DMS53 treated with DMSO at 0.1 percent for 48 hours (cell line): Measurements from ENCODE around the gene CNST.
A peak's percentile ranks its signal among the peaks of the same experiment; 100 is the strongest.
"Not testable (repeated sequence)": the region's sequence is repeated elsewhere in the genome, so short reads cannot be mapped to it uniquely, and the experiment has no call there.

Experiments
- DNase-seq: peaks from one replicate; lab custom pipeline; 2025; ENCODE audit not compliant: unreplicated experiment; lab: John Stamatoyannopoulos, UW

Gene CNST

DNA sequence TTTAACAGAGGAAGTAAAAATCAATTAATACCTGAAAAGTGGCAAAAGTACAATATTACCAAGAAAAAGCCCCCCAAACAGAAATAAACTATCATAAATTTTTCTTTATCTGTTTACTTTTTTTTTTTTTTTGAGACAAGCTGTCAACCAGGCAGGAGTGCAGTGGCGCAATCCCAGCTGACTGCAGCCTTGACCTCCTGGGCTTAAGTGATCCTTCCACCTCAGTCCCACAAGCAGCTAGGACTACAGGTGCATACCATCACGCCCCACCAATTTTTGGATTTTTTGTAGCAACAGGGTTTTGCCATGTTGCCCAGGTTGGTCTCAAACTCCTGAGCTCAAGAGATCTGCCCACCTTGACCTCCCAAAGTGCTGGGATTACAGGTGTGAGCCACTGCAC lies 8.2 kb upstream of the CNST start:
- no peak for DNase-seq

DNA sequence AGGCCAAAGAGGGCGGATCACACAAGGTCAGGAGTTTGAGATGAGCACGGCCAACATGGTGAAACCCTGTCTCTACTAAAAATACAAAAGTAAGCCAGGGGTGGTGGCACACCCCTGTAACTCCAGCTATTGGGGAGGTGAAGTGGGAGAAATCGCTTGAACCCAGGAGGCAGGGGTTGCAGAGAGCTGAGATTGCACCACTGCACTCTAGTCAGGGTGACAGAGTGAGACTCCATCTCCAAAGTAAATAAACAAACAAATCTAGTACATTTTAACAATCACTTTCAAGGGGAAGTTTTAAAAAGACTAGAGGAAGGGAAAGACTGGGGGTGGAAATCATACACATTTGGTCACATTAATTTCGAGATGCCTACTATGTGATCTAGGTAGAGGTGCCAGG lies 6.9 kb upstream of the CNST start:
- no peak for DNase-seq

DNA sequence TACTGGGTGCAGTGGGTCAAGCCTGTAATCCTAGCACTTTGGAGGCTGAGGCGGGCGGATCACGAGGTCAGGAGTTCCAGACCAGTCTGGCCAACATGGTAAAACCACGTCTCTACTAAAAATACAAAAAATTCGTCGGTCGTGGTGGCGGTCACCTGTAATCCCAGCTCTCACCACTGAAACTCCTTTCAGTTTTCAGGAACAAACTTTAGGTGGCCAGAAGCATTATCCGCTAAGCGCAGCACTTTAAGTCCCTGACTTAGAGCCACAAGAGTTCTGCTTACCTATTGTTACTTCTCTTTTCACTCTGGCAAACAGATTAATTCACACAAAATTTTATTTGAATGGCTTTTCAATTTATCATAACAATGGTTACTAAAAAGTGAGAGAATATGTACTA lies 5.4 kb upstream of the CNST start:
- DNase-seq: not testable (repeated sequence)

DNA sequence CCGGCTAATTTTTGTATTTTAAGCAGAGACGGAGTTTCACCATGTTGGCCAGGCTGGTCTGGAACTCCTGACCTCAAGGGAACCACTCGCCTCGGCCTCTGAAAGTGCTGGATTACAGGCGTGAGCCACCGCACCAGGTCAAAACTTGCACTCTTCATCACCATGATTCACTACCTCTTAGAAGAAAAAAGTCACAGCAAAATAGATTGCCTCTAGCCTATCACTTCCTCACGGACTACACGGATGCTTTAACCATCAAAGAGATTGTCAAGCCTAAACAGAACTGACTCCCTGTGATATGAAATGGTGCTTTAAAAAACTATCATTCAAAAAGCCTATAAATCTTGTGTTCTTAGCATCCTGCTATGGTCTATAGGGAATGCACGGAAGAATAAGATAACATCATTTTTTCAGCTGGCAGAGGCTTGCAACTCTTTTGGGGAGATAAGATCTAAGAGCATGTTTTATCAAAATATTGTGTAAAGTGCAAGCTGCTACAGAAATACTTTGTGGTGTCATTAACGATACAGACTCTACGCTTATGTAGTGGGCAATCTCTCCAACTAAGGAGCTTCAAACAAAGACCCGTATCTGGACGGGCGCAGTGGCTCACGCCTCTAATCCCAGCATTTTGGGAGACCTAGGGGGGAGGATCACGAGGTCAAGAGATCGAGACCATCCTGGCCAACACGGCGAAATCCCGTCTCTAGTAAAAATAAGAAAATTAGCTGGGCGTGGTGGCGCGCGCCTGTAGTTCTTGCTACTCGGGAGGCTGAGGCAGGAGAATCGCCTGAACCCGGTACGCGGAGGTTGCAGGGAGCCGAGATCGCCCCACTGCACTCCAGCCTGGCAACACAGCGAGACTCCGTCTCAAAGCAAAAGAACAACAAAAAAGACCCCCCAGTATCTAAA lies 1.2 kb upstream of the CNST start:
- no peak for DNase-seq

DNA sequence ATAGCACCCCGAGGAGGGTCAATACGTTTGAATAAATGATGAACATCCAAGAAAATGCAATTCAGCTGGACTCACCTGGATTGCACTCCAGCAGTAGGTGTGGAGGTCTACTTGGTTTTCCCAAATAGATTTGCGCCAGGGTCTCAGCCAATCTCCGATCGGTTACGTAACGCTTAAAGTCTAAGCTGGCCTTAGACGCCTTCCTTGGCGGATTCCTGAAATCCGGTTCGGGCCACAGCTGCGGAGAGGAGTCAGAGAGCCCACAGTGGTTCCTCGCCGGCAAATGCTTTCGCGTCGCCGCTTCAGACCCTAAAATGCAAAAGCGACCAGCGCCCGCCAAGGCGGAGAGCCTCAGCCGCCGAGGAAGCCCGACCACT lies 517 bp upstream of the CNST start:
- no peak for DNase-seq

DNA sequence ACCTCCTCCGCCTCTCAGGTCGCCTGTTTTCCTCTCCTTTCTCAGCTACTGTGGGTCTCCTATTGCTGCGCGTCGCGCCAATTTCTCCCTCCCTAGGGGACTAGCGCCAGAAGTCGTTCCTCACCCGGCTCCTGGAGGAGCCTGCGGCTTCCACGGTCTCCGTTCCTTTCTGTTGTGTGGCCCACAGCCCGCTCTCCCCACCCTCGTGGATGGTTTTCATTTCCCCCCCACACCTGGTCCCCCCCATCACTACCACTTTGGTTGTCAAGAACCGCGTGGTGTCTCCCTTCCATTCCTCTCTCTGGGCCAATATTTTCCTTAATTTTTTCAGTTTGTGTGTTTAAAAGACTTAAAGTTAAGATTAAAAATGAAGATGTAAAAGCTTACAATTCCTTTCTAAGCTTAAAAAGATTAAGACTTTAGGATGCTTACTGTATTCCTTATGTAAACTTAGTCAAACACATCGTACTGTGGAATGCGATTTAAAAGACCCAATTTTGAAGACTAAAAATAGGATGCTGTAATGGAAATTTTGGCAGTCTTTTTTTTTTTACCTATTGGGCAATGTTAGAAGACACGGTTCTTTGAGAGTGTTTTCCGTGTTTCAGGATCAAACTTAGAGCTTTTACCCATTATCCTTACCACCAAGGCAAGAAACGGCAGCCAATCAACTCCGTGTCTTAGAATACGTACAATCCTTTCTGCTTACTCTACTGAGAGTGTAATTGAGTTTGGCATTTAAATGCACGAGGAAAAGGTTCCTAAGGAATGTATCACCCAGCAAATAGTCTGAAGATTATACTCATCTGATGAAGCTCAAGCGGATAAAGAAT lies 773 bp downstream of the CNST start:
- no peak for DNase-seq

DNA sequence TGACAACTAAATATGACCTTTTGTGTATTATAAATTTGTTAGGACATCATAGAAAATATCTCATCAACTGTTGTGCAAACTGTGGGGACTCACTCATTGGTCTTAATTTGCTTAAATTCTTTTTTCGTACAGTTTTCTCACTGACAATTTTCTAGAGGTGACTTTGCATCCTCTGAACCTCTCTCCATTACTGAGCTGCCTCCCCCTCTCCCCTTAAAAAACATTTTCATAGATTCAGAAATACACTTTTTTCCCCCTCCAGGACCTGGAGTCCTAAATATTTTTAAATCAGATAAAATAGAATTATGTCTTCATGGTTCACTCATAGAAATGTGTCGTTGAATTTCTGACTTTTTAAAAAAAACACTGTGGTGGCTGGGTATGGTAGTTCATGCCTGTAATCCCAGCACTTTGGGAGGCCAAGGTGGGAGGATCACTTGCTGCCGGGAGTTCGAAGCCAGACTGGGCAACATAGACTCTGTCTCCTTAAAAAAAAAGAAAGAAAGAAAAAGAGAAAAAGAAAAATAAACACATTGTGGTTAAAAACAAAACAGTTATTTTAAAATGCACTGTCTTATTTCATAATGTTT lies 1.5 kb downstream of the CNST start:
- DNase-seq: no peak

DNA sequence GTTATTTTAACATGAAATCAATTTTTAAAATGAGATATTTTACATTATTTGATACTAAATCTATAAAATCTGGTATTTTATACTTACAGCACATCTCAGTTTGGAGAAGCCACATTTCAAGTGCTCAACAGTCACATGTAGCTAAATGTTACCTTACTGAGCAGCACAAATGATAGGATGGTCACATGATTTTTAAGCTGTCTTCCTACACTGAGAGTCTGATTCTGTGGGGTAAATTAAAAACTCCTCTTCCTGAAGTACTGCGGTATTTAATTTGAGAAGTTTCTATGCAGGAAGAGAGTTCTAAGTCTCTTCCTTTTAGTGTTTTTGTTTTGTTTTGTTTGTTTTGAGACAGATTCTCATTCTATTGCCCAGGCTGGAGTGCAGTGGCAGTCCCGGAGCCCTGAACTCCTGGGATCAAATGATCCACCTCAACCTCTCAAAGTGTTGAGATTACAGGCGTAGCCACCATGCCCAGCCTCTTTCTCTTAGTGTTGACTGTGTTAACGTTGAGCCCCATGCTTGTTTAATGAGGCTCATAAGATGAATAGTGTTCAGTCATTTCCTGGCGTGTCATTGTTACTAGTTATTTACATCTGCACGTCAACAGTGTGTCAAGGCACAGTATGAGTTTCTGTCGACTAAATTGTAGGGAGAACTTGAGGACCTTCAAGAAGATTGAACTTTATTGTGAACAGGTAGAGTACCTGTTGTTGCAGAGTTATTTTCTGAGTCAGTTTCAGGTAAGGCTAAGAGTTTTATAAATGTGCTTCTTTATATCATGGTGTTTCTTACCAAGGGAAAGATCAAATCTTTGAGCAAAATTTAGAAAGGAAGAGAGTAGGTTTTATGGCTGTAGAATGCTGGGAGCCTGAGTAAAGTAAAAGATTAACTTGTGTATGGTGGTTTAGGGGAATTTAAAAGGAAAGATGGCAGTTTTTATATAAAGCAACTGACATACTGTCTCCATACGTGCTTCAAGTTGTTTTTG lies 3.3 kb downstream of the CNST start:
- peak; percentile 51 for DNase-seq

DNA sequence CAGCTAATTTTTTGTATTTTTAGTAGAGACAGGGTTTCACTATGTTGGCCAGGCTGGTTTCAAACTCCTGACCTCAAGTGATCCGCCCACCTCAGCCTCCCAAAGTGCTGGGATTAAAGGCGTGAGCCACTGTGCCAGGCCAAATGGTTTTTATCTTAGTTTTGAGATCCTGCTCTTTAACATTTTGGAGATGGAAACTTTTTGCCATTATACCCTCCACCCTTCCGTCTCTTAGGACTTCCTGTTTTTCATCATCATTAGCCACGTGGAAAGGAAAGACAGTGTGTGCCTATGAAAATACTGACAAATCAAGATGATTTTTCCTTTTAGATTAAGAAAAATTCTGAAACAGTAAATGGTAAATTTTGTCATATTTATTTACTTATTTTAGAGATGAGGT lies 5.1 kb downstream of the CNST start:
- not testable (repeated sequence) for DNase-seq

DNA sequence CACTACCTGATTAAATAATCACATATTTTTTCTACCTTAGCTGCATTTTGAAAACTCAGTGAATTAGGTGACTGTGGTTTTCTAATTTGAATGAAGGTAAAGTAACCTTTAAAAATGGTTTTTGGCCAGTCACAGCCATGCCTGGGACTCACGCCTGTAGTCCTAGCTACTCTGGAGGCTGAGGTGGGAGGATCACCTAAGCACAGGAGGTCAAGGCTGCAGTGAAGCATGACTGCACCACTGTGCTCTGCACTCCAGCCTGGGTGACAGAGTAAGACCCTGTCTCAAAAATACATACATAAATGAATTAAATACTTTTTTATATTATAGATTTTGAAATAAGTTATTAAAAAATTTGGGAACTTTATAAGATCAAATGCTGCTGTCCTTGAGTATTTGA lies 5.7 kb downstream of the CNST start:
- no peak for DNase-seq

DNA sequence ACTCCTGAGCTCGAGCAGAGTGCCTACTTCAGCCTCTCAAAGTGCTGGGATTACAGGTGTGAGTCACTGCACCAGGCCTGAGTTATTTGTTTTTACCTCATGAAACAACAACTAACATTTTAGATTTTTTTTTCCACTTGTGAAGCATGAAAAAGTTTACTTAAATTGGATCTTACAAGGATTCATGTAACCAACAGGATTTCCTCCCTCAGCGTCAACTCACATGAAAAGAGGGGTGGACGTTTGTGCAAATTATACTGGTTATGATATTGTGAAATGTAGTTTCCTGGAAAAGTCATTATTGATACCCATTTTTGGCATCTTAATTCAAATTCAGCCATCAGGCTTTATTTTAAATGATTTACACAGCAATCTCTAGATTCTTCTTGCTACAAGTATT lies 6.5 kb downstream of the CNST start:
- DNase-seq: no peak

DNA sequence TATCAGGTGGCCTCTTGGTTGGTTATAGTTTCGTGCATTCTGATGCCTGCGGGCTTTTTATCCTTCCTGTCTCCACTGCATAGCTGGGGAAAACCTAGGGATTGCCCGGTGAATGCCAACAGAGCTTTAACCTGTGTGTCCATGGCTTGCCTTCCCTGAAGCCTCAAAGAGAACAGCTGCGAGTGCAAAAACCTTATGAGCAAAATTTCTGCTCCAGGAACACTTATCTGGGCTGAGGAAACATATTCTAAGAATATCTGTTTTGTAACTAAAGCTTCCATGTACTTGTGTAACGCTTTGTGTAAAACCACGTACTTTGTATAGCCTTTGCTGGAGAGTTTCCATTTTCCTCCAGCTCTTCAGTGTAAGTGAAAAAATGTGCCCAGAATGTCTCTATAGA lies 7.2 kb downstream of the CNST start:
- DNase-seq: no peak

DNA sequence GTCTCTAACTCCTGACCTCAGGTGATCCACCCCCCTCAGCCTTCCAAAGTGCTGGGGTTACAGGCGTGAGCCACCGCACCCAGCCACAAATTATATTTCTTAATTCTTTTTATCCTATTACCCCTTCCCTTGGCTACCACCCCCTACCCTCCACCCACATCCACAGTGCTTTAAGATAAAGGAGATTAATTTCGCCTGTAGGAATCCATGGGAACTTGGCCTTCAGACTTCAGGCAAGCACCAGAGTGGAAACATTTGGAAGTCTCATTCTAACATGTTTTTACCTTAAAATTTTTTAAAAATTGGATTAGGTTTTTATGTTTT lies 10.4 kb downstream of the CNST start:
- no peak for DNase-seq

DNA sequence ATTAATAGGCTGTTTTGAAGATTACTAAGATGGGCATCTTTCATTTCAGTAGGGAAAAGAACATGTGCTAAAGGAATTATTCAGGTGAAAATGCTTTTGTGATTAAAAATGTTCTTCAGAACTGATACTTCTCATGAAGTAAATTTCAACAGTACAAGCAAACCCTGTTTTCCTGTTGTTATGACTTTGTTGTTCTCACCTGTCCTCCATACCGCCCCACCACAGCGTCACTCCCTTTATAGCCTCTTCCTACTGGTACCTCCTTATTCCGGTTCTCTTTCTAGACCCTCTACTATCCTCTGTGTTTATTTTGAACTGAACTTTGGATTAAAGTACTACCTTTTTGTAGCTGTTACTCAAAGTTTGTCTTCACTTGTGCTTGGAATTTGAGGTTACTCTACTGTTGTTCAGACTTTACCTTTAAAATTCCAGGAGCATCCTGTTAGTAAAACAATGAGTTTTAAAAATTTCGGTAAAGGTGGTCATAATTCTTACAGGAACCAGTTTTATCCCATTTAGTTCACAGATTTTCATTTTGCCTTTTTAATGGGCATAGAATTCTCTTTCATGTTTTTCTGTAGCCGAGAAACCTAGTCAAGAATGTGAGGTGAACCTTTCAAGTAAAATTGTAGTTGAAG lies 10.9 kb downstream of the CNST start:
- DNase-seq: no peak

DNA sequence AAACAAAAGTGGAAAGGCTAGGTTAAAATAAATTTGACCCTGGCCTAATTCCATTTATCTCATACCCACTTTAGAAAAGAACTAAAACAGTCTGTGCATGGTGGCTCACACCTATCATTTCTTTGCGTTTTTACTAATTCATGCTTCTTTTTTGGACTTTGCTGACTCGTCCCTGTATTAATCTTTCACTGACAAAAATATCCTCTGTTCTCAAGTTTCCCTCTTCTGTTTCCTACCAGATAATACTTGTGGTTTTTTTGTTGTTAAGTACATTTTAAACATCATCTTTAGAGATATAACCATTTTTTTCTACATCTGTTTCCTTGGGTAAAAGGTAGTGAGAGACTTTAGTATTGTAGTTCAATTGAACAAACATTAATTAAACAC lies 11.5 kb downstream of the CNST start:
- no peak for DNase-seq

DNA sequence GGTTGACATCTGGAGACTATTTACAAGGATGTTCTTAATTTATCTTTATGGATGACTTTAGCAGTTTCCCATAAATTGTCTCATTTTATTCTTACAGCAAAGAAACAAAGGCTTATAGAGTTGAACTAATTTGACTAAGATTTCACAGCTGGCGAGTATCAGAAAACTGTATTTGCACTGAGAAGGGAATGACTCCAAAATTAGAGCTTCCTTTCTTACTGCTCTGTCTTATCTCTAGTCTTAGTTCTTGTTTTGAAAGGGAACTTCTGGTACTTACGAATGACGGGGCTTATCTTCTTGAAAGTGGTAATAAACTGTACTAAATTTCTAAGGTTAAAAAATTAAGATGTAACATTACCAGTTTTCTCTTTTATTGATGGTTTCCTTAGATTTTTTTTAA lies 13.6 kb downstream of the CNST start:
- no peak for DNase-seq

DNA sequence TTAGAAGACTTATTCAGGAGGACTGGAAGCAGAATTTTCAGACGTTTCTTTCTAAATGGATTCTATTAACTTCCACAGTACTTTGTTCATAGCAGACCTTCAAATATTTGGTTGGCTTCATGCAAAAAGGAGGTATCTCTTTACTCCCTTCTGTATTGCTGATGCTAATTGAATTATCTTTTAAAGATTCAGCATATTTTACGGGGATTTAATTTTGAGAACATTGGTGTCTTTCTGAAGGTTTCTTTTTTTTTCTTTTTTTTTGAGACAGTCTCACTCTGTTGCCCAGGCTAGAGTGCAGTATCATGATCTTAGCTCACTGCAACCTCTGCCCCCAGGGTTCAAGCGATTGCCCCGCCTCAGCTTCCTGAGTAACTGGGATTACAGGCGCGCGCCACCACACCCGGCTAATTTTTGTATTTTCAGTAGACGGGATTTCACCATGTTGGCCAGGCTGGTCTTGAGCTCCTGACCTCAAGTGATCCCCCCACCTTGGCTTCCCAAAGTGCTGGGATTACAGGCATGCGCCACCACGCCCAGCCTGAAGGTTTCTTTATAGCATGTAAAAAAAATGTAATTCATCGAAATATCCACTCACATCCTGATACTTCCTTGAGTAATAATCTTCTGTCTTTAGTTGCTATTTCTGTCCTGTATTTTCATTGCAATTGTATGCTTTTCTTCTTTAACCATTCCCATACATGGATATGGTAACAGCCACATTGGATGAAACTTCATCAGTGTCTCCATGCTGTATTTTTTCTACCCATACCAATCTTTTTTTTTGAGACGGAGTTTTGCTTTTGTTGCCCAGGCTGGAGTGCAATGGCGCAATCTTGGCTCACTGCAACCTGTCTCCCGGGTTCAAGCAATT lies 14.5 kb downstream of the CNST start:
- no peak for DNase-seq

DNA sequence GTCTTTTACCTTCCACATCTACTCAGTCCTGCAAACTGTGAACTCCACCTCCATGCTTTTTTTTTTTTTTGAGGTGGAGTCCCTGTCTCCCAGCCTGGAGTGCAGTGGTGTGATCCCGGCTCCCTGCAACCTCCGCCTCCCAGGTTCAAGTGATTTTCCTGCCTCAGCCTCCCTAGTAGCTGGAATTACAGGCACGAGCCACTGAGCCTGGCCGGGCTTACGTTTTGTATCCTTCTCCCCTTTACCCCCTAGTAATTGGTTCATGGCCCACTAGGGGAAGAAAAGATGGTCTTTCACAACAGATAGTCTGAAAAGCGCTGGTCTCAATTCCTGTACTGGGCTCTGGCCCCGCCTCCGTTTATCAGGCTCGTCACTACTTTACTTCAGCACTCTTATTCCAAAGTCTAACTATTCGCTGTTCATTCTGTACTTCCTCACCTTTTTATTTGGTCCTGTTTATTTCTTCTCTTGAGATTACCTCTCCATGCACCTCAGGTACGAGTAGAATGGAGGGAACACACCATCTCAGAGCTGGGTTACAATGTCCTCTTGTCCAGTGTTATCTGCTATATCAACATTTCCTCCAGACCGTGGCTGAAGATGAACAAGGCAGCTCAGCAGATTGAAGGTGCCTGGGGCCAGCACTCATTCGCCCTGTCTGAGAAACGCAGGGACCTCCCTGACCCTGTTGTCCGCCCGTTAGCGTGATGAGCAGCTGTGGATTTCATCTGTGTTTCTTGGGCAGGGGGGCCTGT lies 16.2 kb downstream of the CNST start:
- DNase-seq: peak; percentile 64

DNA sequence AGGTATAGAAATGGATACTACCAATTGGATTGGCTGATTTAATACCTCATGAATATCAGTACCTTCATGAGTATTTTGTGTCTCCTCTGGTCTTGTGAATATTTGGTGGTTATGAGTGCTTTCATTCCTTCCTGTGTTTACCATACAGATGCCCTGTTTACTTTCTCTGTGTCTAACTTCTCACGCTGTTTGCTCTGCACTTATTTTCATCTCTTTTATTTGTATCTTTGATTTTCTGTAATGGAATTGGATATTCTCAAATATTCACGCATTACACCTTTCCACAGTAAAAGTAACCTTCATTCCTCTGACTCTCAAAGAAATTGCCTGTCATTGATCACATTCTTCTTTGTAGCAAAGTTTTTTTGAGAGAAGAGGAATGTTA lies 16.8 kb downstream of the CNST start:
- peak; percentile 62 for DNase-seq
